IPS-NIHi7 (cell line): ENCODE data around the gene POU3F2.

Source experiments
- DNase-seq: peaks from one replicate; pipeline ENCODE4 v3.0.0; 2012; ENCODE audit warnings: mixed read lengths; ENCODE audit errors: extremely low spot score

The POU3F2 gene

DNA sequence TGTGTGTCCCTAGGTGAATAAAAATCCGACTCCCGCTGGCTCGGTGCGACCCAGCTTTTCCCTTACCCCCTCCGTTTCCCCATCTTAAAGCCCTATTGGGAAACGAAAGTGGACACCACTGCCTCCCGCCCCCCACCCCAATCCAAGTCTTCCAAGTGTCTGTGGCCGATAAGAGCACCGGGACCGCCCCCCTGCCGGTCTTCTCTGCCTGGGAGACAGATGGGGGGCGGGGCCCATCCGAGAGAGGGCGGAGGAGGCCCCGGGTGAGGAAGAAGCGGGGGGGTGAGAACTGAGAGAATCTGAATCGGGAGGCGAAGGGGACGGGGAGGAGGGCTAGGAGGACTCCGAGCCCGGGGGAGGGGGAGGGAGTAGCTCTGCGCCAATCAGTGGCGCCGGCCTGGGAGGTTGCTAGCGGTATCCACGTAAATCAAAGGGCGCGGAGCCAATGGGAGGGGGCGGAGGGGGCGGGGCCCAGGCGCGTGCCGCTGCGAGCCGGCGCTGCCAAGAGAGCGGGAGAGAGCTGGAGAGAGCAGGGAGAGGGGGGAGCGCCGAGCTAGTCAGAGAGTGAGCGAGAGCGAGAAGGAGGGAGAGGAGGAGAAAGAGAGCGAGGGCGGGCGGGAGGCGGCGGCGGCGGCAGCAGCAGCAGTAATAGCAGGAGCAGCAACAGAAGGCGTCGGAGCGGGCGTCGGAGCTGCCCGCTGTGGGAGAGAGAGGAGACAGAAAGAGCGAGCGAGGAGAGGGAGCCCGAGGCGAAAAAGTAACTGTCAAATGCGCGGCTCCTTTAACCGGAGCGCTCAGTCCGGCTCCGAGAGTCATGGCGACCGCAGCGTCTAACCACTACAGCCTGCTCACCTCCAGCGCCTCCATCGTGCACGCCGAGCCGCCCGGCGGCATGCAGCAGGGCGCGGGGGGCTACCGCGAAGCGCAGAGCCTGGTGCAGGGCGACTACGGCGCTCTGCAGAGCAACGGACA, at the start of gene POU3F2:
POU3F2 (plus strand) TSS at position 515 of the 972 bp plus-strand sequence; CDS start at position 815, 300 bp downstream.
- peak; percentile 86 for DNase-seq

DNA sequence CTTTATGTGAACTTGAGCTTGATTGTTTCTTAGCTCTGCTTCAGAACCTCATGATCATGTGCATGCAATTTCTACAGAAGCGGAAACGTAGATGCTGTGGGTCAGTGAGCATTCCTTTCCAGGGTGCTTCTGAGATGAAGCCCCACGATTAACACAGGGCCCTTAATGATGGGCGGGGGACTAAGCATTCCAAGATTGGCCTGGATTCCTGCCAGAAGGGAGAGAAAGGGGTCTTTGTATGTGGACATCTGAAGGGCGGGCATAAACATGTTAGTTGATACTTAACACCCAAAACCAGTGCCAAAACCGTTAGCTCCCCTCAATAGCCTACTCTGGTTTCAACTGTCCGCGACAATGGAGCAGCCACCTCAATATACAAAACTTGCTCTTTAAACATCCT, 46.9 kb upstream of the POU3F2 start:
- DNase-seq: no peak

DNA sequence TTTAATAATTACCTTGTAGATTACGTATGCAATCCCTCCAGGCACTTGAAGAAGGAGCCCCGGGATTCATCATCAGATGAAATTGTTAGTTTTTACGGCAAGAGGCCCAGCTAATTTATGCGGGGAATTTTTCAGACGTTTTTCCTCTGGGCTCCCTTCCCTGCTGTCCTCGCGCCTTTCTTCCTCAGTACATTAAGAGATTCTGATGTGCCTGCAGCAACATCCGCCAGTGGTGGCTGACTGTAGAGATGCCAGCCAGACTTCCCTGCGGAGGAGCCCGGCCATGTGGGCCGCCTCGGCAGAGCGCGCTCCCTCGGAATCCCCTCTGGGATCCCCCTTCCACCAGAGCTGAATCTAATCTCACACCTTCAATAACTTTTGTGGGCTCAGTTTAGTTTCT, 46.4 kb upstream of the POU3F2 start:
- DNase-seq: peak; percentile 34

DNA sequence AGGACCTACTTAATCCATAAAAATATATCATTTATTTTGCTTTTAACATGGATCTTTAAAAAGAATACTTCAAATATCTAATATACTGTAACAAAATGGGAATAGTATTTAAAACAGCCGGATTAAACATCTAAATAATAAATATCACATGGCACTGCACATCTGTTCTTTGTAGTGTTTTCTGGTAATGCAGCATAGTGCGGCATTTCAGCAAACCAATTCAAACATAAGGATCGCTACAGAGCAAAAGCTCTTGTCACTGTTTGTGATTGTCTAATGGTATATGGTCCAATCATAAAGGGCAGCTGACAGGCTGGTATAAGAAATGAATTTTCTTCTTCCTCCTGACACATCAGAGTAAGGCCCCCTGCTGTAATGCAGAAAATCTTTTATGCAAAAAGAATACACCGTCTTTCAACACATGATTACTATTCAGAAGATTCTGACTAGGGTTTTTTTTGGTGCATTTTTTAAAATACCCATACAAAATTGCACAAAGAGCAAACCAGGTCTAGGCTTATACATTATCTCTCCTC, 40.0 kb upstream of the POU3F2 start:
- no peak for DNase-seq

DNA sequence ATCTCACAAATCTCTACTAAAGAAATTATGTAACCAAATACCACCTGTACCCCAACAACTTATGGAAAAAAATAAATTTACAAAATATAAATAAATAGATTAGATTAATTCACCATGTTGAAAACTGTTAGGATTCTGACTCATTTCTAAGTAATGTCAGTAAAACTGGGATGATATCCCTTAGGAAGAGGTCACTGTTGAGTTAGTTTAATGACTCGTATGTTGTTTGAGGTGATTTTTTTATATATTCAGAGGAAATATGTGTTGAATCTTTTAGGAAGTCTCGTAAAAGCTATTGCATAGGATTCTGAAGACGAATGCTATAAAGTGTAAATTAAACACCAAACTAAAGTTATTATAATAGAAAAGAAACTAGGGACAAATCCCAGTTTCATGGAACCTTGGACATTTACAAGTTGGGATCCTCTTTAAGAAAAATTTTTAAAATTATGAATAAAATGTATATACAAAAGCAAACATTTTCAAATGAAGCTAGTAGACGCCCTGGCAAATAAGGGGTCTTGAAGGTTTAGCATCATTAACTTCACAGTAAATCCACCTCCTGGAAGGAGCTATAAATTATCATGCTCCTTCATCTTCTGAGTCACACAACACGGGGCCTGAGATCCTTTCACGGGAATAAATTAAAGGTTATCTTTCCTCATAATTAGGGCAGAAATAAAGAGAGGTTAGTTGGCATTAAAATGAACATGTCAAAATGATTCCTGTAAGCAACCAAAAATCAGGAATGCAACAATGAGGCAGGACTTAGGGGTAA, 37.0 kb upstream of the POU3F2 start:
- no peak for DNase-seq

DNA sequence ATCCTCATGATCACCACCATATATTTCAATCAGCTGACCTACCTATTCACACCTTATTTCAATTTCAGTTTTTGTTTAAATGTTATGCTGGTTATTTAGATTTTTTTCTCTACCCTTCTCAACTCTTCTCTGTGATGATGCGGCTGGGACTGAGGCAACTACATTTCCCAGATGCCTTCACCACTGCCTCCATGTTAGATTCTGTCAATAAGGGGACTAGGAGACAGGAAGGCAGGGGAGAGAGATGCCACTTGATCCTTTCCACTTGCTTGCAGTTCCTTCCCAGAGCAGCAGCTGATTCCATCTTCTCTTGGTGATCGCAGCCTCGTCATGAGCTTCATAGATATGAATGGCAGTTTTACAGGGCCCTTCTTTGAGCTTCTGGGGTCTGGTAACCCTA, 33.5 kb upstream of the POU3F2 start:
- no peak for DNase-seq

DNA sequence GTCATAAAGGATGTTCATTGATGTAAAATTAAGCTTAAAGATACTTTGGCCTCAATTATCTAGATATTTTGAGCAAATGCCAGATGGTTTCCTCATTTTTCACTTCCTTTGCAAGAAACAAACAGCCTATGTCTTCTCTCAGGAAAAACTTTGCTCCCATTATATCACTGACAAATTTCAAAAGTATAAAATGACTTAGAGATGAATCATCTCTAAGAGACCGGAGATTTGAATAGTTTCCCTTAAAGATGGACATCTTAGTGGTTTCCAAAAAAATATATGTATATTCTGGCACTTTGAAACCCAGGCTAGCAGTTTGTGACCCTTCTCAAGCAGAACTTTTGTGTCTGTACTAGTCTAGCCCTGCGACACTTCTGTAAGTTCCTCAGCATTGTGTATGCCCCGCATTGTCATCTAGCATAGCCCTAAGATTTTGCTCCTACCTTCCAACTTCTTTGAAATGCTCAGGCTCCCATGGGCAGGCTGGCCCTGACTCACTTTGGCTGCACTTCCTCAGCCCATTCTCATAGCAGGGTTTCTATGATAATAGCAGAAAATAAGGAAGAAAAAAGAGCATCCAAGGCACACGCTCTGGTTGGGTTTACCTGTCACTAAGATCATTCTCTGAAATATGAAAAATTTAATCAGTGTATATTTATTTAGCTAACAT, 25.7 kb upstream of the POU3F2 start:
- DNase-seq: no peak

DNA sequence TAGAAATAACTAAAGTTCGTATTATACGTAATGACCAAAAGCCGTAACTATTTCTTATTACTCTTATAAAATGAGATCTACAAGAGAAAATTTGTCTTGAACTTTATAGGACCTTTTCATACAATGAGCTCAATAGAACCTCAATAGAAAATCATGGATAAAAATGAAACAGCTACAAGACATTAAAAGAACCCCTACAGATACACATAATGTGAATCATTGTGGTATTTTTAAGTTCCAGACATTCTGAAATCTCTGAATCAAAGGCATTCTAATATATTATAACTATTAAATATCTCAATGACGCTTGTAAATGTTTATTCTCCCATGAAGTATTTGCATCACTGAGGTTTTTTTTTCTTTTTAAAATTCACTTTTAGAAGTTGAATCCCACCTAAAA, 22.2 kb upstream of the POU3F2 start:
- no peak for DNase-seq

DNA sequence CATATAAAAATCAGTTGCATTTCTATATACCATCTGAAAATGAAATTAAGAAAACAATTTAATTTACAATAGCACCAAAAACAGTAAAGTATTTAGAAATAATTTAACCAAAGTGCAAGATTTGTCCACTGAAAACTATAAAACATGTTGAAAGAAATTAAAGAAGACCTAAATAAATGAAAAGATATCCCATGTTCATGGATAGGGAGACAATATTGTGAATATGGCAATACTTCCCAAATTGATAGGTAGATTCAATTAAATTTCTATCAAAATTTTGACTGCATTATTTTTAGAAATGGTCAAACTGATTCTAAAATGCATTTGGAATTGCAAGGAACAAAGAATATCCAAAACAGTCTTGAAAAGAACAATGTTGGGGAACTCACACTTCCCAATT, 17.6 kb upstream of the POU3F2 start:
- DNase-seq: no peak

DNA sequence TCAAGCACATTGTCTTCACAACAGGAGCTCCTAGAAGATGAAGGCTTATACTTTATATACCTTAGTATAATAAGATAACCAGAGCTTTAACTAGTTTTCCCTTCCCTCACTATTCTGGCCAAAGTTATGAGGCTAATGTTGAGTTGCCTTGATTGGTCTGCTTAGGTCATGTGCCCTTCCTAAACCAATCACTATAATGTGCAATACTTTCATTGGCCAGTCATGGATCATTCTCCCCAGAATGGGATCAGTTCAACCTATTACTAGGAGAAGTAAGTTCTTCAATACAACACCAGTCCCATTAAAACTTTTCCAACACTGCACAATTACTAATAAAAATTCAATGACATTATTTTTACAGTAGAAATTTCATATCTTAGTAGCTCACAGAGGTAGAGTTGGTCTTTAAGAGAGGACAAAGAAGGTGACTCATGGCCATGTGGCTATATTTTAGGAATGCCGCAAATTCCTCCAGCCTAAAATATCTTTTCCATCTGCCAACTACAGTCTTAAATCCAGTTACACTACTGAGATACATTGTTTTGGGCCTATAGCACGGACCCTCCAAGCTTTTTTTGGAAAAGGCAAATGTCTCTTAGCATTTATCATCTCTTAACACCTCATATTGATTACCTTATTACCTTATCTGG, 12.5 kb upstream of the POU3F2 start:
- no peak for DNase-seq

DNA sequence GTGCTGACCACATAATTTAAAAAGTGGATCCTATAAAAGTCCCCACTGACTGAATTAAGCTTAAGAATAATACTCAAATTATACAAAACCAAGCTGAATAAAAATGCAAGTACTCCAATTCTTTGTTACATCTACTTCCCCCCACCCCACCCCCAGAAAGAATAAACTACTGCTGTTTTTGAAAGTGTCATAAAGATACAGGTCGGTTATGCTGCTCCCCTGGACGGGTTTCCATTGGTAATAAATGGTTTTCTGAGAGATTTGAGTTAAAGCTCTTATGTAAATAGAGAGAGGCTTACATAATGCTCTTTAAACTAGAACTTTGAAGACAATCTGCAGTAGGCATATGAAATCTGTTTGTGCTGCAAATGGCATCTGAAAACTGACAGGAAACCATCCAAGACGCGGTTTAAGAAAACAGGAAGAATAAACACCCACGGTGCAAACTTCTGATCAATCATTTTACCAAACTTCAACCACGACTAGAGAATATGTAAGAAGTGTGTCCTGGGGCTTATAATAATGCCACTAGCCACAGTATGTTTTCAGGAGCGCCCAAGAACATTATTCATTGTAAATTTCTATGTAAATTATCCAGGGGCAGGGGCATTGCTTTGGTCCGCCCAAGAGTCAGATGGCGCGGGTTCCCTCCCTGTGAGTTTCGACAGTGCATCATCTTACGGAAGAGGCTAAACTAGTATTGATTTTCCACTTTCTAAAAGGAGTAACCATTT, 10.8 kb upstream of the POU3F2 start:
- no peak for DNase-seq

DNA sequence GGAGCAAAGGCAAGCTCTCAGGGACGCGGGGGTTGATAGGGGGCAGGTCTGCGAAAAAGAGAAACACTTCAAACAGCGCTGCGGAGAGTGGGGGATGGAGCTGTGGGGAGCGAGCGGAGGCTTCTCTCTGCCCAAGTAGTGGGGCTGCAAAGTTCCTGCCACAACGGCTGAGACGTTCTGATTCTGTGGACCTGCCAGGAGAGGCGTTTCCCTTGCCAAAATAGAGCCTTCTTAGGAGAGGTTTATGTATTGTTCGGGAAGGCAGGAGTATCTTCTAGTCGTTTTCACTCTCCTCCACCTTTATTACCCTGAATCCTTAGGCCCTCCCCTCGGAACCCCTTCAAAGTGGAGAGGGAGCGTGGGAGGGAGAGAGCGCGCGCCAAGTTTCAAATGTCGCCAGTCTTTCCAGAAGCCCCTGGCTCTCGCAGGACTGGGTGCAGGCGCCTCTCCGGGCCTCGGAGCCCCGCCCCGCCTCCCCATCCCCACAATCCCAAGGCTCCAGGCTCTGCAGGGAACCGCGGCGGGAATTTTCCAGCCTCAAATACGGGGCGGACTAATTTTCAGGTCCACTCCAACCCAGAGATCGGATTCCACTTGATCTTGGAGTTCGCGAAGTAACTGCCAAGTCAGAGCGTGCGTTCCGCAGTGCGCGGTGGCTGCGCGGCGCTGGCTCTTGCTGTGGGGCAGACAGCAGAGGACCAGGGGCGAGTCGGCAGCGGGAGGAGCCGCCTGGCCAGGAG, 10.0 kb upstream of the POU3F2 start:
- peak; percentile 50 for DNase-seq

DNA sequence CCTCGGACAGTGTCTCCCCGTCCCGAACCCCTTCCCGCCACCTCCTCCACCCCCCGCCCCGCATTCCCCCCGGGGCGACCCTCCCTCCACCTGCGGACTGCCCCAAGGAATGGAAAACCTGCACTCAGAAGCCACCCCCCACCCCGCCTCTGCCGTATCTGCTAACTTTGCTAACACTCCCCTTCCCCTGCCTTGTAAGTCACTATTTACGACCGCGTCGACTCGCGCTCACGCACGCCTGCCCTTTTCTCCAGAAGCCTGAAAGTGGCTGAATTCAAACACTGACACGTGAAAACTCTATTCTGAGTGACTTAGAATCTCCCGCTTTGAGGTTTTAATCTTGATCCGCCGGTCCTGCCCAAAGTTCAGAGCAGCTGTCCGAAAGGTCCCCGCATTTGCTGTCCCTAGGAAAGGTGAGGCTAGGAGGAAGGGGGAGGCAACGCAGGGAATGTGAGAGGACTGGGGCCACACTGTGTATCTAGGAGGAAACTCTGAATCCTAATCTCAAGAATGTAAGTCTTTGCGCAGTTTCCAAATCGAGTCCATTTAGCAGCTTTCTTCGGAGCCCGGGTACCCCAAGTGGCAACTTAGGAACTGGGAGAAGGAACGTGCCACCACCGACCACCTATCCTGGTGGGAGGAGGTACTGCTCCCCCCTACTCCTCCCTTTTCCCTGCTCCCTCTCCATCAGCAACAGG, 9.3 kb upstream of the POU3F2 start:
- DNase-seq: peak; percentile 45

DNA sequence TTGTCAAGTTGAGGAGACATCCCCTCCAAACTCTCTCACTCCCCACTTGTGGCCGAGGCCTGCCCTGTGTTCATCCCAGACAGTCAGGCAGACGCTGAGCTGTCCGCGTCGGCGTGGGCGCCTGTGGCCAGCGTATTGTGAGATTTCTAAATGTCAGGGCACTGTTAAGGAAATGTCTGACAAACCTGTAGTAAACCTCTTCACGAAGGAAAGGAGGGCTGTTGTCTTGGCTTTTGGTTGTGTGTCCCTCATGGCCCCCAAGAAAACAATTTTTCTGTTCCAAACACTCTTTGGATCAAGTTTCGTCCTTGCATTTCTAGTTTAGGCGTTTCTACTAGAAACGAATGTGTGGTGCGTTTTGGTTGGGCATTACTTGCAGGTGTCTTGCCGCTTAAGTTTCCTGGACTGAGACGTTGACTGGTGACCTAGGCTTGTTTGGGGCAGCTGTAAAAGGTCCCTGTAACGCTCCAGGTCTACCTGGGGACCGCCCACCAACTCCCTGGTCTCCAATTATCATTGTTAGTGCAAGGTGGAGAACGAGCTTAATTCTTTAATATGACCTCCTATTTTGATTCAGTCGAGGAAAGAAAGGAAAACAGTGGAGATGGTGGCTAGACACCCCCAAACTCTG, 8.7 kb upstream of the POU3F2 start:
- DNase-seq: no peak

DNA sequence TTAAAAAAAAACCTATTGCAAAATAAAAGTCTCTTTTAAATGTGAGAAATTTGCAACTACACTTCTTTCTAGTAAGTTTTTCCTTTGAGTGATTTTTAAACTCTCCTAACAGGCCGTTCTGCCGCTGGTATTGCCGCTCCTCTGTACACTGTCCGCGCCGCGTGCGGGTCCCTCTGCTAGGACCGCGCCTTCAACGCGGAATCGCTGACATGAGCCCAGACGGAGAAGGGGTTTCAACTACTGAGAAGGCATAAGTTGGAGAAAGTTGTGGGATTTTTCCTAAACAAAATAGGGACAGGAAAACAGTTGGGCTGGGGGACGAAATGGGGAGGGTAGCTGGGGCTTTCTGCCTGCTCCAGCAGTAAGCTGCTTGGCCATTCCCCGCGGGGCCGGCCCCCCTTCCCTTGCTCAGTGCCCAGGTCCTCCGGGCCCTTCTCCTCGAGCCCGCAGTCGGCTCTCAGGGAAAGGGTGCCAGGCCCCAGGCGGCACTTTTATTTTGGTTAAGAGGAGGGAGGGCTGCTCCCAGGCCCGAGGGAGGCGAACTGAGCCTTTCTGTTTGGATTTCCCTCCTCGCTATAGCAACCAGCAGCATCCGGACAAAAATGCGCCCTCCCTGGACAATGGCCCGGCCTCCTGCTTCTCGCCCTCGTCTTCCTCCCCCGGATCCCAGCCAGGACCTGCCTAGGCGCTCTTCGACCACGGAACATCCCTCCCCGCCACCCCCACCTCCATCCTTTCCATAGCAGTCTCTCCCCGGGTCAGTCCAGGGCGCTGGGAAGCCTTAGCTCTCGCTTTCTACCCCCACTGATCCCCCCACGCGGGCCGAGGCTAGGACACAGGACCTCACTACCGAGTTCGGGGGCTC, 6.8 kb upstream of the POU3F2 start:
- peak; percentile 51 for DNase-seq

DNA sequence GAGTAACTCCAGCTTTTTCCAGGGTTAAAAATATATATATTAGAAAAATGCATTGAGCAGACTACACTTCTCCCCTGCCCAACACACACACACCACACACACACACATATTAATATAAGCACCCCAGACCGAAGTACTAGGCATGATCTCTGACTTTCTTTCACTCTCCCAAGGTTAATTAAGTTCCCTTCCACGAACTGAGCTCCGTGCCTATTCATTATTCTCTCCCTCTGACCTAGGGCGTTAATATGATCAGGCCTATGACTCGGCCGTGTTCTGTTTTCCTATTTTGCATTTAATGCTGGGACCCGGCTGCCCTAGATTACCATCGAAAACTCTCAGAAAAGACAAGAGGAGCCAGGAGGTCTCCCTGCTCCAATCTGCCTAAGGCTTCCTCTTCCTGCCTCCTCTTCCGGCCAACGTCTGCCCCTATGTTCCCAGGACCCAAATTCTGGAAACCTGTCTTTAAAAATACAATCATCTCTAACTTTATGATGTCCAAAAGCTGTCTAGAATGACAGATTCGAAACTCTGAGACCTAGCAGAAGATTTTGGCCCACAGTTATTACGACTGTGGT, 6.1 kb upstream of the POU3F2 start:
- DNase-seq: no peak

DNA sequence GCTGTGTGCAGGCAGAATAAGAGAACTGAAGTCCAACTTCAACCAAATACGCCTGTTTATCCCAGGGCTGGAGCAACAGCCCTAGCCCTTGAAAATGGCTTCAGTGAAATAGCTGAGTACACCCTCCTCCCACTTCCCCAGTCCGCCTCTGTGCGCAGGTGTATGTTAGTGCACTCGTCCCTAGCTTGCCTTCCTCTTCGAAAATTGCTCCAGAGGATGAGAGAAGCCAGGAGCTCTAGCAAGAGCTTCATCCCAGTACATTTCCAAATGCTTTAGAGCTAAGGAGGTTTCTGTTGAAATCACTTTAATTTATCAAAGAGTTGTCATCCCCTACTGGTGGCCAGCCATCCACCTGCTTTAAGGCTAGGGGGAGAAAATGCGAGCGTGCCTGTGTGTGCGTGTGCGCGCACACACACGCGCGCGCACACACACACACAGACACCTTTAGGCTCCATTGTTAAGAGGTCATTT, 5.4 kb upstream of the POU3F2 start:
- DNase-seq: peak; percentile 23
